A549 (cell line): Measurements from ENCODE around the gene FNIP2.

Experiments used
- ELK1 ChIP-seq: fragments of 150-350 bp; IDR thresholded peaks from 2 replicates; pipeline ENCODE4 v1.6.1; 2014; ENCODE audit warnings: low read depth, mild to moderate bottlenecking, low read length
- ESRRA ChIP-seq: fragments of 150-350 bp; IDR thresholded peaks from 2 replicates; pipeline ENCODE4 v1.6.1; 2014; ENCODE audit warnings: mild to moderate bottlenecking, low read length, borderline replicate concordance
- POLR2A ChIP-seq: IDR thresholded peaks from 2 replicates; pipeline ENCODE4 v1.6.1; 2012; ENCODE audit warnings: mild to moderate bottlenecking, low read length
- RAD21 ChIP-seq, 2 experiments: fragments of >200 bp in 1 of 2; sonication (Bioruptor Twin) in 1 of 2; formaldehyde crosslinking in 1 of 2; IDR thresholded peaks in 1 of 2; conservative IDR thresholded peaks in 1 of 2; 2 replicates in 1 of 2; 3 replicates in 1 of 2; pipeline ENCODE4 v1.6.1; 2012 to 2018; ENCODE audit warnings: inconsistent platforms in 1 of 2
- TF ChIP-seq, protein P1 (sequence below): fragments of >200 bp; sonication (Bioruptor Twin); formaldehyde crosslinking; IDR thresholded peaks from 3 replicates; pipeline ENCODE4 v1.5.1; 2016
- TF ChIP-seq, protein P2 (sequence below): fragments of 450-650 bp; IDR thresholded peaks from 2 replicates; pipeline ENCODE4 v1.6.1; 2014; ENCODE audit warnings: antibody characterized with exemption

DNA sequence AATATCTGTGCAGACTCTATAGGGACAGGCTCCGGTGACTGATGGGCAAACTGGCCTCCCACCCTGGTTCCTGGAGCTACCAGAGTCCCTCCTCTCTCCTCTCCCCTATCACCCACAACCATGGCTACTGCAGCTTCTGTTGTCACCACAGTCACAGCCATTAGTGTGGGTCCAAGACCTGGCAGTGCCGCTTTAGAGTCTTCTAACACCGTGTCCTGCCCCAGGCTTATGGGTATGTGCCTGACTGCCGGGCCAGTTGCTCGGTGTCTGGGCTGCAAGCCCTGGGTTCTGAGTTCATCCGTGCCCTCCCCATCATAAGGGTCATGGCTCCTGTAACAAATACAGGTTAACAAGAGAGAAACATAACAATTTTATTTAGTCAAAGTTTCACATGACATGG is 85.4 kb downstream of the FNIP2 start:
- TF ChIP-seq ELK1: no peak
- TF ChIP-seq ESRRA: no peak
- no peak for TF ChIP-seq POLR2A
- TF ChIP-seq, protein P1, sequence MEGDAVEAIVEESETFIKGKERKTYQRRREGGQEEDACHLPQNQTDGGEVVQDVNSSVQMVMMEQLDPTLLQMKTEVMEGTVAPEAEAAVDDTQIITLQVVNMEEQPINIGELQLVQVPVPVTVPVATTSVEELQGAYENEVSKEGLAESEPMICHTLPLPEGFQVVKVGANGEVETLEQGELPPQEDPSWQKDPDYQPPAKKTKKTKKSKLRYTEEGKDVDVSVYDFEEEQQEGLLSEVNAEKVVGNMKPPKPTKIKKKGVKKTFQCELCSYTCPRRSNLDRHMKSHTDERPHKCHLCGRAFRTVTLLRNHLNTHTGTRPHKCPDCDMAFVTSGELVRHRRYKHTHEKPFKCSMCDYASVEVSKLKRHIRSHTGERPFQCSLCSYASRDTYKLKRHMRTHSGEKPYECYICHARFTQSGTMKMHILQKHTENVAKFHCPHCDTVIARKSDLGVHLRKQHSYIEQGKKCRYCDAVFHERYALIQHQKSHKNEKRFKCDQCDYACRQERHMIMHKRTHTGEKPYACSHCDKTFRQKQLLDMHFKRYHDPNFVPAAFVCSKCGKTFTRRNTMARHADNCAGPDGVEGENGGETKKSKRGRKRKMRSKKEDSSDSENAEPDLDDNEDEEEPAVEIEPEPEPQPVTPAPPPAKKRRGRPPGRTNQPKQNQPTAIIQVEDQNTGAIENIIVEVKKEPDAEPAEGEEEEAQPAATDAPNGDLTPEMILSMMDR: no peak
- TF ChIP-seq, protein P2, sequence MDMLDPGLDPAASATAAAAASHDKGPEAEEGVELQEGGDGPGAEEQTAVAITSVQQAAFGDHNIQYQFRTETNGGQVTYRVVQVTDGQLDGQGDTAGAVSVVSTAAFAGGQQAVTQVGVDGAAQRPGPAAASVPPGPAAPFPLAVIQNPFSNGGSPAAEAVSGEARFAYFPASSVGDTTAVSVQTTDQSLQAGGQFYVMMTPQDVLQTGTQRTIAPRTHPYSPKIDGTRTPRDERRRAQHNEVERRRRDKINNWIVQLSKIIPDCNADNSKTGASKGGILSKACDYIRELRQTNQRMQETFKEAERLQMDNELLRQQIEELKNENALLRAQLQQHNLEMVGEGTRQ: no peak
- TF ChIP-seq RAD21 (conservative IDR thresholded peaks at IDR 0.05 in 1 of 2, IDR thresholded peaks at IDR 0.05 in 1 of 2): no peak
